HG03159 (cell line): ENCODE results near the gene PRDM16.

Source experiments
- ATAC-seq: cut with Tn5 transposase; IDR thresholded peaks from one replicate; pipeline ENCODE4 v1.9.1; 2021; ENCODE audit warnings: mild to moderate bottlenecking, moderate library complexity; ENCODE audit not compliant: unreplicated experiment

The PRDM16 gene

DNA sequence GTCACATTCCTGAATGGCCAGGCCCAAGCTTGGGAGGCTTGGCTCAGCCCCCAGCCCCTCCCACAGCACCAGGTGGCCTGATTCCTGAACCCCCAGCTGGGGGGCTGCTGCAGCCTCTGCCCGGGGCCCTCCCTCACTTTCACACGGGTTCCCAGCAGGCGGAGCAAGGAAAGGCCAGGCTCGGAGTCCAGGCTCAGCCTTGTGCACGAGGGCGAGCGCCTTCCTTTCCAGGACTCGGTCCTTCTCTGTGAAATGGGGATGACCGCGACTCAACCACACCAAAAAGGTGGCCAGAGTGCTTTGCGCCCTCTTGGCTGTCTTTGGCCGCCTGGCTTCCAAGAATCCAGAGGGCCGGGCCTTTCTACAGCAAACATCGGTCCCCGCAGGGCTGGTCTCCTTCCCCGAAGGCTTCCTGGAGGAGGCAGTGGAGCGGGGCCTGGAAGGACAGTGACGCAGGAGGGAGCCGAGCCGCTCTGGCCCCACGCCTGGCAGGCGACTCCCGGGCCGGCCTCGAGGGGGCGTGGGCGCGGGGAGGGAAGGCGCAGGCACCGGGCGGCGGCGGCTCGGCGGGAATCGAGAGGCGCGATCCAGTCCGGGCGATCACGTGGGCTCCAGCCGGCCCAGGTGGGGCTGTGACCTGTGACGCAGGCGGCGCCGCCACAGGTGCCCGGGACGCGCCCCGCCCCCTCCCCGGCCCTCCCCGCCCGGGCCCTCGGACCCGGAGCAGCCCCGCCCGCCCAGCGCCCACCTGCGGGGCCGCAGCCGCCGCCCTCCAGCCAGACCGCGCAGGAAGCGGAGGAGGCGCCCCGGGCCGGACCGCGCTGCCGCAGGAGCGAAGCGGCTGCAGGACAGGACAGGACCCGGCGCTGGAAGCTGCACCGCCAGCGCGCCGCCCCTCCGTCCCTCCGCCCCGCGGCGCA, 385.1 kb downstream of the PRDM16 start, which contains the start of gene ARHGEF16:
TSS of gene ARHGEF16 (plus strand) at position 775 of the 920 bp plus-strand sequence. CDS start 8,420 bp downstream, outside the sequence.
- no peak for ATAC-seq

DNA sequence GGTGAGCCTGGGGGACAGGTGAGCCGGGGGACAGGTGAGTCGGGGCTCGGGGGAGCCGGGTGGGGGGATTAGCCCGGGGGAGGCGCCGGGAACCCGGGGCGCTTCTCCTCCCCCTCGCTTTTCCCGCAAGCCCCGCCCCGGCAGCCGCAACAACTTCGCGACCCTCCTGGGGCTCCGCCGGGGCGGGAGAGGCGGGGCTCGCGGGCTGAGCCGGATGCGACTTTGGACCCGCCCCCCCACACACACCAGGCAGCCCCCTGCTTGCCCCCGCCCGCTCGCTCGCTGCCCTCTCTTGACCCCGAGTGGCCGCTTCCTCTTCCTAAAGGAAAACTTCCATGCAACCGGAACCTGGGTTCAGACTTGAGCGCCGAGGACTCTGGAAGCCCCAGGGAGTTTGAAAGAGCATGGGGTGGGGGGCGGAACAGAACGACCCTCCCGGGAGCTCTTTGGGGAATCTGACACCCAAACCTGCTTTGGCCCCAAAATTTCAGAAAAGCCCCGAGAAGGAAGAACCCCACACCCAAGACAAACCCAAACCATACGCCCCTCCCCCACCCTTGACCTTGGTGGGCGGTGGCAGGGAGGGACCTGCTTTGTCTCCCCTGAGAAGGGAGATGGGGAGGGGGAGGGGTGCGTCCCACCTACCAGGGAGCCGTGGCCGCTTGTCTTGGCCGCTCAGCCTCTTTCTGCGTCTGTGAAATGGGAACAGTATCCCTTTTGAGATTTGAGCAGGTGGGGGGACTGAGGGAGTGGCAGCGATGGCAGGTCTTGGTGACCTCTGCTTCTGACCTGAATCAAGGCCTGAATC, 386.0 kb downstream of the PRDM16 start:
- no peak for ATAC-seq

DNA sequence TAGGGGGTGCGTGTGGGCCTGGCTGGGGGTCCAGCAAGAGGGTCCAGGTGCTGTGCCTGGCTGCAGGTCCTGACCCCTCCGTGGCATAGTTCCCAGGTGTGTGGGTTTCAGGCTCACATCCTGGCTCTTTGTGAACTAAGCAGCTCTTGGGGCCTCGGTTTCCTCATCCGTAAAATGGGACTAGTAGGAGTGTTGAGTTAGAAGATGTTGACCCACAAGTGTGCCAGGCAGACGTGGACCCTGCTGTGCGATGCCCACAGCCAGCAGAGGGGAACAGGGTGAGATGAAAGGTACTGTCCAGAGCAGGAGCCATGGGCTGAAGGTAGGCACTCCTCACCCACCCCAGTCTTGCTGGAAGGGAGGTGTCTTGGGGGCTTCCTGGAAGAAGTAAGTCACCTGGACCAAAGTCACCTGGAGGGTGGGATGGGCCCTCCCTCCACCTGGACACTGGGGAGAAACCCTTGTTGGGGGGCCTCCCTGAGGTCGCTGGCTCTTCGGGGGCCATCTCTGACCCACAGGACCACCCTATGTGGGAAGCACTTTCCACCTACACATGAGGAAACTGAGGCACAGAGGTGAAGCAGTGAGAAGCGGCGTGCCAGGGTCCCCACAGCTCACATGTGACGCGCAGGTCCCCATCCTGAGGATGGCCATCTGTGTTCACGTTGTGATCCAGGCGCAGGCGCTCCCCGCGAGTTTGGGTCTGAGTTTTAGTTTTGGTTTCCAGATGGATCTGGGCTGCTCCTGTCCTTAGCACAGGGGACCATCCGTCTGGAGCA, 386.9 kb downstream of the PRDM16 start:
- no peak for ATAC-seq

DNA sequence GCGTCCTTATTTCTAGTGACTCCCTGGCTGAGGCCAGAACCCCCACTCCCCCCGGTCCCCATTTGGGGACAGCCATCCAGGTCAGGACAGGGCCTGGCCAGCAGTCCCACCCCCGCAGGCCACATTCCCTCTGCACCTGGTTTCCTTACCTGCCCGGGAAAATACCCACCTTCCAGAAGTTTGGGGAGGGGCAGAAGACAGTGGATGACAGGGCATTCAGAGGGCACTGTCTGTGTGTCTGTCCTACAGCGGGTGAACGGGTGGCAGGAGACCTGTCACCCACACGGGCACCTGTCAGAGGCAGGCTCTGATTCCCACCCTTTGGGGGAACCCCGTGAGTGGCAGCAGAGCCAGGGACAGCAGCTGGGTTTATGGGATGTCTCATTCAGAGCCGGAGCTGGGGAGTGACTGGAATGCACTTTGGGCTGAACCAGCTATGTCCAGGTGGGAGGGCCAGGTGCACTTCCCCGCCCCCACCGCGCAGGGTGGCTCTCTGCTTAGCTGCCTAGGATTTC, 387.5 kb downstream of the PRDM16 start:
- ATAC-seq, result no peak

DNA sequence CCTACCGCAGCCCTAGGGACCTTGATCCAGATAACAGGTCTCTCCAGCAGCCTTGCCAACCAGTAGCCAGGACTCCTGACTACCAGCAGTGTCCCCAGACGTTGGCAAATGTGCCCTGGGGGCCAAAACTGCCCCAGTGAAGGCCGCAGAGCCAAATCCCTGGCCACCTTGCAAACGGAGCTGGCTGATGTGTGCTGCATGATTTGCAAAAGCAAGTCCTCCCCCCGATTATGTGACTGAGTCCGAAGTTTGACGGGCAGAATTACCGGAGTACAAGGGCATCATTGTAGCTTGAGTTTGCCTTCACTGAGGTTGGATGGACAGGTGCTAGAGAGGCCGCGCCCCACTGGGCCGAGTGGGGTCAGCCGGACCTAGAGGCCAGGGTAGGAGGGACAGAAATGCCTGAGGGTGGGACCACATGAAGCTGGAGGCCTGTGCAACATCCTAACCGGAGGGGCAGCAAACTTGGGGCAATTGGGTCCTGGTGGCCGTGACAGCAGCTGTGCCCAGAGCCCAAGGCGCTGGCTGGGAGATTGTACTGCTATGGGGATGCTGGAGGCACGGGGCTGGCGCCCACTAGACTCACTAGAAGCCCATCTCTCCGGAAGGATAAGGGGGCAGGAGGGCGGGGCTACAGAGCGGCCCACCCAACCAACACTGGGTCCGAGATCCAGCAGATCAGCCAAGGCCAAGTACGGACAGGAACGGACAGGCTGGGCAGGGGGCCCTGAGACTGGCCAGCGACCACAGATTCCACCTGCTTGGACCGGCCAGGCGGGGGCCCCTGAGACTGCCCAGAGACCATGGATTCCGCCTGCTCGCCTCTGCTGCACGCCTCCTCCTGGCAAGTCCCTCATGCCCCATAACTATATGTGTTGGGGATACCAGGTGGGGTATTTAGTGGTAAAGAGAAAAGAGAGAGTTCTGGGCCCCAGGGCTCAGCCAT, 388.2 kb downstream of the PRDM16 start:
- ATAC-seq, result no peak

DNA sequence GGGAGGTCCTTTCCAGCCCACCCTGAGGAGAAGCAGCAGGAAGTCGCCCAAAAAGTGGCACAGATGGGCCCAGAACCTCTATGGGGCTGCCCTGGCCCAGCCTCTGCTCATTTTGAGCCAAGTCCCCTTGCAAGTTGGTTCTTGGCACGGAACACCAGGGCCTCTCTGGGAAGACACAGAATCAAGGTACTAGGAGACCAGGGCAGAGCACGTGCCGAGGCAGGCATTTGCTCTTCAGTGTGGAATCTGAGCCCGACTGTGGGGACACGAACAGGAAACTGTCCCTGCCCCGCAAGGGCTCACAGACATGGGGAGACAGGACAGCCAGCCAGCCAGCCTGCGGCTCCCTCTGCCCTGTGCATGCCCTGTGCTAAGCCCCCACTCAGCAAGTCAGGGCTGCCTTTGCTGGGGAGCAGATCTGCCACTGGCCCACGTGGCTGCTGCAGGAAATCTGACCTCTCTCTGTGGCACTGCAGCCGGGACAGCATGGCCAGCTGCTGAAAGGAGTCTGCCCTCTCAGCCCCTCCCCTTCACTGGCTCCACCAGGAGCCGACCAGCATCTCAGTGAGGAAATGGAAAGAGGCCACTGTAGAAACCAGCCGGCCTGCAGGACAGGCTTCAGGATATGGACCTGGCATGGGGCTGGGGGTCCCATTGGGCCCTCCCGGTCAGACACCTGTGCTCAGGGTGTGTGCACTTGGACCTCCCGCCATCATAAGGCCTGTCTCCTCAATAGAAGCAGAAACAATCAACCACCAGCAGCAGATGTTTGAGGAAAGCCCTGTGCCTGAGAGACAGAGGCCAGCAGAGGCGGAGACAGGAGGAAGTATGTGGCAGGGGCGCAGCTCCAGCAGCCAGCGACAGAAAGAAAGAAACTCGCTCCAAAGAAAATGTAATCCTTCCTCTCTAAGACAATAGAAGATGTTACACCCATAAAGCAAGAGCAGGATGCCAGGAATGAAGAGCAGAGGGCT, 389.2 kb downstream of the PRDM16 start:
- ATAC-seq, result no peak

DNA sequence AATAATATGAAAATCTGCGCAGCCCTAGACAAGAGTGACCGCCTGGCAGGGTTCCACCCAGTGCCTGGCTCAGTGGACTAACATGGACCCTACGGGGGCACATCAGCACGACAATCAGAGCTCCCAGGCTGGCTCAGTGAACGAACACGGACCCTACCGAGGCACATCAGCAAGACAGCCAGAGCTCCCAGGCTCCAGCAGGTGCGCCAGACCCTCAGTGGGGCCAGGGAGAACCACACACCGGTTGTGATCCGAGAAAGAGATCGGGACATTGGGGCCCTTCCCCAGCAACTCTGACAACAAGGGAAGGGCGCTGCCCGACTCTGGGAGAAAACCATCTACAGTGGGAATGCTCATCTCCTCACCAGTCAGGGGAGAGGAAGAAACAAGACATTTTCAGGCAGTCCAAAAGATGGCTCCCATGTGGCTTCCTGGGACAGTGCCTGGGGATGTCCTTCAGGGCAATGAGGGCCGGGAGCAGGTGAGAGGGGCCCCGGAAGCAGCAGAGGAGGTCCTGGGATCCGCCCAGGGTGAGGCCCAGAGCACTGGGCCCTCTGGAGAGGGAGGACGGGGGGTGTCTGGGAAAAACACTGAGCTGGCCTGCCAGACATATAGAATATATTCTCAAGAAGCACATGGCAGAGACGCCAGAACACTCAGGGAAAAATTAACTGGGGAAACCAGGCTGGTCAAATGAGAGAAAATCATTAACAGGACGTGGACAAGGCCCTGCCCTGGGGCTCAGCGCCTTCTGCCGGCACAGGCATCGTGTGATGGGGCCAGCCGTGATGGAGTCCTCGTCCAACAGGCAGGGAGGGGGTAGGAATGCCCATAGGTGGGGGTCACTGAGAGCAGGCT, 390.3 kb downstream of the PRDM16 start:
- no peak for ATAC-seq

DNA sequence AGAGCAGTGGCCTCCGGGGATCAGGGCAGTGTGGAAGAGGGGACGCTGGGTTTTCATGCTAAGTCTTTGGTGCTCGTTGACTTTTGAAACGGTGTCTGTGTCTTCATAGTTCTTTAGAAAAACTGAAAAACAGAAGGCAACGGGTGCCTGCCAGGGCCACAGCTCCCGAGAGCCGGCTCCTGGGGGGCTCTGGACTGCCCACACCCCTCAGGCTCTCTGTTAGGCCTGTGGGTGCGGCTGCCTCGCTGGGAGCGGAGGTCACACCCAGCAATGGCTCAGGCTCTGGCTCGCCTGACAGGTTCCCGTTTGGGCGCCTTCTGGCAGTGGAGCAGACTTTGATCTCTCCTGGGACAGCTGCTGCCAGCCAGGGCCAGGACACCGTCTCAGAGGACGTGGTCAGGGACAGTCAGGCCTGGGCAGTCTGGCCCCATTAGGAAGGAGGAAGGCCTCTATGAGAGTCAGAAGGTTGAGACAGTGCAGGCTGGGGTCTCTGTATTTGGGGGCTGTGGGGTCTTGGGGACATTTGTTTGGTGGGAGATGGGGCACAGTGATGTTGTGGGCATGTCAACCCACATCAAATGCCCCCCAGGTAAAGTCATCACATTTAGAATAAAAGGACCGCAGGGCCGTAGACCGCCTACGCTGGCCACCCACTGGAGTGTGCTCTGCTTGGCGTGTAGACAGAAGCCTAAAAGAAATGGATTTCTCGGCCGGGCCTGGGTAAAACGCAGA, 391.1 kb downstream of the PRDM16 start:
- ATAC-seq, result no peak

DNA sequence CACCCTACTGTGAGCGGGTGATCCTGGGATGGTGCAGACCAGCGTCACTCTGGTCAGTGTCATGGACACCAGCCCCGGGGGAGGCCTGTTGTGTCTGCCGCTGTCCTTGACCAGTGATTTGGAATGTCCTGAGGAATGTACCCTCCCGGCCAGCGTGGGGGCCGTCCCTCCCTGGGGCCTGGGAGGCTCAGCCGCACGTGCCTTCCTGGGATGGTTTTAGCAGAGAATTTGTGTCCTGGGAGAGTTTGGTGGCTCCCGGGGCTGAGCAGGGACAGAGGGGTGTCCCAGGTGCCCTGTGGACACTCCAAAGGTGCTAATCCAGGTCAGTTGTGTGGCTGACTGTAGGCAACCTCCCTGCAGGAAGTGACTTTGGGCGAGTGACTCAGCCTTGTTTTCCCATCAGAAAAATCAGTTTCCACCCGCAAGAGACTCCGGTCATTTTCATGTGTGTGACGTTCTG, 391.7 kb downstream of the PRDM16 start:
- no peak for ATAC-seq

DNA sequence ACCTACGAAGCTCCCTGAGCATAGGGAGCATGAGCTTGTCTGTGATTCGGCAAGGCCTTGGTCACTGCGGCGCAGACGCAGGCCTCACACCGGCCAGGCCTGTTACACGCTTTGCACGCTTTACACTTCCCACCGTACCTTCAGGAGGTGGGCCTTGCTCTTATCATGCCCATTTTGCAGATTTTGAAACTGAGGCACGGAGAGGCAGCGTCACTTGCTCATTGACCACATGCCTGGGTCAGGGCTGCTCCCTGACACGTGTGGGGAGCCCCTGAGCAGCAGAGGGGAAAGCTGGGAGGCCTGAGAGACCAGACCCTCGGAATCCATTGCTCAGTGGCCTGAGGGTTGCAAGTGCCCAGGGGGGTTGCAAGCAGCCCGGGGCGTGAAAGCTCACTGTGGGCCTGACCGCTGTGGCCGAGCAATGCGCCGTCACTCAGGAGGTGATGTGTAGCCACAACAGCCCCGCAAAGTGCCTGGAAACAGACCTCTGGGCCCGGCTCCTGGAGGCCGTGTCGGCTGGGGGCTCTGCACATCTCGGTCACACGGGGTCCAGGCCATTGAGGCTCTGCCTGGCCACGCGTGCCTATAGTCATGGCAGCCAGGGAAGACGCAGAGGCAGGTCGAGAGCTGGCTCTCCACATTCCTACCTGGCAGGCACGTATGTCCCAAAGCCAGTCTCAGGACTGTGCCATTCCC, 392.4 kb downstream of the PRDM16 start:
- no peak for ATAC-seq

DNA sequence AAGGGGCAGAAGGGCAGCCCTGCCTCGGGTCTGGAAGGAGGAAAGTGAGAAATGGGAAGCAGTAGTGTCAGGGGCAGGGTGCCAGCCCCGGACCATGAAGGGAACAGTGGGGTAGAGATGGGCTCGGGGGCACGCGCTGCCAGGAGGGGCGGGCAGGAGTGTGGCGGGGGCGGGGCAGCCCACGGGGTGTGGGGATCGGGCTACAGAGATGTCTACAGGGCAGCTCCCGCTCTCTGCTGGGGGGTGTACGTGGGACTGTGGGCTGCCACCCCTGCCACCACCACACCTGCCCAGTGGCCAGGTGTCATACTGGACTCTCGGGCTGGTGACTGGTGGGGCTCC, 392.9 kb downstream of the PRDM16 start:
- no peak for ATAC-seq

DNA sequence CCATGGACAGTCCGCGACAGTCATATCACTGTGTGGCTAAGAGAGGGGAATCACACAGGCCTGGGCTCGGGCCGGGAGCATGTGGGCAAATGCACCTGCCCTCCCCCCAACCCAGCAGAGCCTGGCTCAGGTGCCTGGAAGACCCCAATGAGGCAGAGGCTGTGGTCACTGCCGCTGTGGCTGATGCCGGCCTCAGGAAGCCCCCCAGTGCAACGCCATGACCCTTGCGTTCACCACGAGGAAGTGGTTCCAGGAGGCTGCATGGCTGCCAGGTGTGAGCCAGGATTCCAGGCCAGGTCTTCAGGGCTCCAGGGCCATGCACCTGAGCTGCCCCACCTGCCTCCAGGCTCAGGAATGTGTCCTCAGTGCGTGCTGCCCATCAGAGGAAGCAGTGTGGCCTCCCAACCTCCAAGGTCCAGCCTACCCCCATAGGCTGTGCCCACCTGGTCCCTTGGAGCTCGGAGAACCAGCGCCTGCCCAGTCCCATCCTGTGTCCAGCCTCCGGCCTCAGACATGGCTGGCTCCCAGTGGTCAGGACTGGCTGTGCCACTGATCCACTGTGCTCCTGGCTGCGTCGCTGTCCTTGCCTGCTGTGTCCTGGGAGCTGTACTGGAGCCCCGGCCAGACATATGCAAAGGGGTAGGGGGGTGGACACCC, 393.5 kb downstream of the PRDM16 start:
- no peak for ATAC-seq

DNA sequence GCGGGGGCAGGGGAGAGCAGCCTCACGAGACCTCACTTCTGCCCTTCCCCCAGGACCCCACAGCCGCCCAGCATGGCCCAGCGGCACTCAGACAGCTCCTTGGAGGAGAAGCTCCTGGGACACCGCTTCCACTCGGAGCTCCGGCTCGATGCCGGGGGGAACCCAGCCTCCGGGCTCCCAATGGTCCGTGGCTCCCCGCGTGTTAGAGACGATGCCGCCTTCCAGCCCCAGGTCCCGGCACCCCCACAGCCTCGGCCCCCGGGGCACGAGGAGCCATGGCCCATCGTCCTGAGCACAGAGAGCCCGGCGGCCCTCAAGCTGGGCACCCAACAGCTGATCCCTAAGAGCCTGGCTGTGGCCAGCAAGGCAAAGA, 394.0 kb downstream of the PRDM16 start:
- ATAC-seq, result no peak

DNA sequence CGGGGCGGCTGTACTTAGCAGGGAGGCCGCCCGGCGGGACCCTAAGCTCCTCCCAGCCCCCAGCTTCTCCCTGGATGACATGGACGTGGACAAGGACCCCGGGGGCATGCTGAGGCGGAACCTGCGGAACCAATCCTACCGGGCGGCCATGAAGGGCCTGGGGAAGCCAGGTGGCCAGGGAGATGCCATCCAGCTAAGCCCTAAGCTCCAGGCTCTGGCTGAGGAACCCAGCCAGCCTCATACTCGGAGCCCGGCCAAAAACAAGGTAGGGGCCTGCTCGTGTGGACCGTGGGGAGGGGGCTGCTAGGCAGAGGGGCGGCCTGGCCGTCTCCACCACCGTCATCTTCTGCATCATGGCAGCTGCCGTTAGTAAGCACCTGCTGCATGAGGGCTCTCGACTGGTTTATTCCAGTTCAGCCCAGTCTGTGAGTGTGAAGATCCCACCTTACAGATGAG, 394.4 kb downstream of the PRDM16 start:
- no peak for ATAC-seq

DNA sequence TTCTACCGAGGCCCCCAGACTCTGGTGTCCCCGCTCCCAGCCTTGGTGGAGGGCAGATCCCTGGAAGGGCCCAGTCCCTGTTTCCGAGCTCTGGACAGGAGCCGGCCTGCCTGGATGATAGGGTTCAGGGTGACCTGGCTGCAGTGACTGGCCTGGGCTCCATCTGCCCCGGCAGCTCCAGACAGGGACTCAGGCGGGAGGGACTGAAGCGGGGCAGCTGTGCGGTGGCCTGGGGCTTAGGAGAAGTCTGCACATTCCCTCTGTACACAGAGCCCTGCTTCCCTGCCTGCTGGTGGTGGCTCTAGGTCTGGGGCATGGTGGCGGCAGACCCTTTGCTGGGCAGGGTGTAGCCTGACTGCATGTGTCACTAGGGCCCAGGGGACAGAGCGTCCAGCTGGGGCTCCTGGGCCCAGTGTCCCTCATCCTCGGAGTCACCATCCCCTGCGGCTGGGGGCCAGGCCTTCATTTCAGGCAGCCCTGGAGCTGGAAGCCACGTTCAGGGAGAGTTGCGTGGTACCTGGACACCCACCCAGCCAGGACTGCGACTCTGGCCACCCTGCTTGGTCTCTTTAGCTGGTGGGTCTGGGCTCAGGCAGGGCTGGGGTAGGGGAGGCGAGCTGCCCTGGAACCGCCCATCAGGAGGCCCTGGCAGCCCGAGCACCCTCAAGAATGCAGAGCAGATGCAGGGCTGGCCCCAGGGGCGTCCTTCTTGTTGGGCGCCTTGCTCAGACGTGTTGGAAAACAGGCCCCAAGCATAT, 395.1 kb downstream of the PRDM16 start:
- no peak for ATAC-seq
